ENCODE measurements around the gene HMX3. TPM values are rescaled to one million over a fixed set of nuclear protein-coding genes. Genes with fewer than 3 reads are reported as not detected.
"Not testable (repeated sequence)": the region's sequence is repeated elsewhere in the genome, so short reads cannot be mapped to it uniquely, and the experiment has no call there.

HMX3 gene
- total and polyA plus RNA-seq, 2 donors (not counting 3 experiments of a cell fraction or from before 2014, with no cell fraction given), result not detected

DNA sequence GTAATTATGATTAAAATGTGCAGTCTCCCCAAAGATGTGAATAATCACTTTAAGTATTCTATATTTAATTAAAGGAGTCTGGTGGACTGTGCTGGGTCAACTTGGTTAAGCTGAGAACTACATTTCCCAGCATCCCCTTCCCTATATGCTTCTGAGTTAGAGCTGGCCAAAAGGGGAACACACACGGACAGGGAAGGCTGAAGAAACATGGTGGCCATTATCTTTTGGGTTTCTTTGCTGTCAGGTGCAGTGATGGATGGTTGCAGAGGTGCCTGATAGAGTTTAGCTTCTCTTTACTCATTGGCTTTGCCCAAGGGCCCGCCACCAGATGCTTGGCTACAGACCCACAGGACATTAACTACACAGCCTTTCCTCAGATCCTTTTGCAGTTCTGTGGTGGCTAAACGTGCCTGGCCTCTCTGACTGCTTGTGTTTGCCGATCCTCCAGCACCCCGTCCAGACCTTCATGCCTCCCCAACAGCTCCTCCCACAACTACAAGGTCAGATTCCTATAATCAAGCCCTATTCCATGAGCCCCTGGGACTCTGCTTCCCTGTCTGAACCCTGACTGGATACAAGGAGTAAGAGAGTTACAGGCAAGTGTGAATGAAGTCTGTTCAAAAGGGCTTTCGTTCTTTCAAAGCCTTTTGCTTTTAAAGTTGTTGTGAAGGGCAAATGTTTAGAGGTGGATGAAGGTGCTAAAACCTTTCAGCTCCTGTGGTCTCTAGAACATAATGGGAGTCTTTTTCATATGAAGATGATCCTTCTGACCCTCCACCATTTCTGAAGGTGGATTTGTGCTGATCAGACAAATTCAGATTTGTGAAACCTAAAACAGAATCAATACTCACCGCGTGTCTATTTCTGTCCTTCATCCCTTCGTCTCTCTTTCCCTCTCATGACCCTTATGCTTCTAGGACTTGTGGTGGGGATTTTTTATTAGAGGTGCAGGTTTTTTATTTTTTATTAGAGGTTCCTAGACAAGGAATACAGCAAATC, 39.9 kb downstream of the HMX3 start:
- CTCF ChIA-PET, result interaction anchor here (1.2 to 1.5 kb wide), 2 partner anchors 13 to 42 kb away, joined by 3 read pairs; no protein-coding TSS in a partner anchor
- dilution Hi-C loops (cut with MboI; ENCODE audit: extremely low pct_ligation_motif_present, low sequenced_read_pairs) (no loop called here), intact Hi-C loops (cut with micrococcal nuclease) (no loop called here)
- H3K4me1 ChIP-seq (ENCODE audit: control insufficient read depth, extremely low read depth, insufficient read depth, low read length), result no peaks in the 10 kb centered on the region
- no peaks in the 10 kb centered on the region for H3K9me1 ChIP-seq (replicated peaks; ENCODE audit: control insufficient read depth, extremely low read depth, insufficient read depth, low read length)
- H3K4me3 ChIP-seq (replicated peaks in 1 of 3; ENCODE audit: insufficient read depth in 1 of 3, low read depth in 1 of 3, low read length in 3 of 3), result no peak overlapping the region
- H3K27ac ChIP-seq (ENCODE audit: insufficient read depth, low read depth, low read length), result no peak overlapping the region
- H3K36me3 ChIP-seq (ENCODE audit: control insufficient read depth in 2 of 2, extremely low read depth in 1 of 2, insufficient read depth in 2 of 2, low read length in 2 of 2), result peaks cover 5 to 7% of the 10 kb centered on the region in 2 experiments
- FAIRE-seq, result no peak
- no peak overlapping the region for H3K9ac ChIP-seq (replicated peaks; ENCODE audit: extremely low read depth, insufficient read depth, low read length)
- H4K20me1 ChIP-seq (replicated peaks; ENCODE audit: control insufficient read depth, extremely low read depth, insufficient read depth, low read length), result peaks cover 4% of the 10 kb centered on the region
- H2AFZ ChIP-seq (ENCODE audit: low read depth, low read length), result no peak overlapping the region
- no peak overlapping the region for H3K4me2 ChIP-seq (ENCODE audit: insufficient read depth, low read length)
- no peaks in the 10 kb centered on the region for H3K27me3 ChIP-seq (ENCODE audit: control insufficient read depth in 2 of 2, insufficient read depth in 2 of 2, low read length in 2 of 2)
- TF ChIP-seq POLR2AphosphoS5 (IDR thresholded peaks at IDR 0.05; ENCODE audit: insufficient read depth, low read depth, low read length) (no peak), GATA2 (IDR thresholded peaks at IDR 0.05; ENCODE audit: insufficient read depth, insufficient read length, low read depth, low read length) (no peak), MYC (IDR thresholded peaks at IDR 0.05; ENCODE audit: low read depth, low read length) (no peak), MAX (IDR thresholded peaks at IDR 0.05; ENCODE audit: insufficient read depth, insufficient read length) (no peak)
- BruUV-seq (replicated peaks), result no TSS peak
- POLR2A ChIA-PET, result no interaction called here
- no peak for DNase-seq (ENCODE audit: low read depth, low spot score)
- H3K9me3 ChIP-seq (replicated peaks; ENCODE audit: control insufficient read depth, insufficient read depth, low read length), result no peaks in the 10 kb centered on the region
- H3K79me2 ChIP-seq (ENCODE audit: control insufficient read depth, insufficient read depth, low read length), result peaks cover 10% of the 10 kb centered on the region

DNA sequence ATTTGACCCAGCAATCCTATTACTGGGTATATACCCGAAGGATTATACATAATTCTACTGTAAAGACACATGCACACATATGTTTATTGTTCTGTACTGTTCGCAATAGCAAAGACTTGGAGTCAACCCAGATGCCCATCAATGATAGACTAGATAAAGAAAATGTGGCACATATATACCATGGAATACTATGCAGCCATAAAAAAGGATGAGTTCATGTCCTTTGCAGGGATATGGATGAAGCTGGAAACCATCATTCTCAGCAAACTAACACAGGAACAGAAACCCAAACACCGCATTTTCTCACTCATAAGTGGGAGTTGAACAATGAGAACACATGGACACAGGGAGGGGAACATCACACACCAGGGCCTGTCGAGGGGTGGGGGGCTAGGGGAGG, 42.6 kb downstream of the HMX3 start:
- H3K4me1 ChIP-seq (ENCODE audit: control insufficient read depth, extremely low read depth, insufficient read depth, low read length); intact Hi-C loops (cut with micrococcal nuclease); H4K20me1 ChIP-seq (replicated peaks; ENCODE audit: control insufficient read depth, extremely low read depth, insufficient read depth, low read length); POLR2A ChIA-PET; H3K4me3 ChIP-seq (replicated peaks in 1 of 3; ENCODE audit: insufficient read depth in 1 of 3, low read depth in 1 of 3, low read length in 3 of 3); DNase-seq (ENCODE audit: low read depth, low spot score); H3K27ac ChIP-seq (ENCODE audit: insufficient read depth, low read depth, low read length); H3K4me2 ChIP-seq (ENCODE audit: insufficient read depth, low read length); H3K79me2 ChIP-seq (ENCODE audit: control insufficient read depth, insufficient read depth, low read length); H3K9ac ChIP-seq (replicated peaks; ENCODE audit: extremely low read depth, insufficient read depth, low read length); CTCF ChIA-PET; H3K36me3 ChIP-seq (ENCODE audit: control insufficient read depth in 2 of 2, extremely low read depth in 1 of 2, insufficient read depth in 2 of 2, low read length in 2 of 2); H3K9me3 ChIP-seq (replicated peaks; ENCODE audit: control insufficient read depth, insufficient read depth, low read length); BruUV-seq (replicated peaks); H3K9me1 ChIP-seq (replicated peaks; ENCODE audit: control insufficient read depth, extremely low read depth, insufficient read depth, low read length); FAIRE-seq; dilution Hi-C loops (cut with MboI; ENCODE audit: extremely low pct_ligation_motif_present, low sequenced_read_pairs); H2AFZ ChIP-seq (ENCODE audit: low read depth, low read length); H3K27me3 ChIP-seq (ENCODE audit: control insufficient read depth in 2 of 2, insufficient read depth in 2 of 2, low read length in 2 of 2): not testable (repeated sequence)
